Stimulated activated CD4-positive, alpha-beta T cell treated with anti-CD3 and anti-CD28 coated beads, Interleukin-1b, Interleukin-23, amount 100 ng/mL, for 48 hours (primary cell): ENCODE results near the gene ROCK1.

Experiments used
- DNase-seq: peaks from one replicate; pipeline ENCODE4 v3.0.0-alpha.2; 2020

ROCK1 gene

DNA sequence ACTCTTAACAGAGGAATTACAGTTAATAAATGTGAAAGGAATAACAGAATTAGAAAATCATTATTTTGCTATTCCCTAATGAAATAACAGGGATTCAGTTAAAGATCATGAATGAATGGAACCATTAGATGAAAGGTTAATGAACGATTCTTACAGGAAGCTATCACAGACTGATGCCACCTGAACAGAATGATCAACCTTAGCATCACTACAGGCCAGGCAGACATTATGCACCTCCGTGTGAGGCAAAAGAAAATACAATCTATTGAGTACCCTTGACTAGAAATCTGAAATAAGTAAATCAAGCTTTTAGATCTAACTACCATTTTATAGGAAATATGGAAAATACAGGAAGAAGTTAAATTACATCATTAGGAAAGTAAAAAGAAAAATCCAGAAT is 10.4 kb downstream of the ROCK1 start:
- DNase-seq, result no peak

DNA sequence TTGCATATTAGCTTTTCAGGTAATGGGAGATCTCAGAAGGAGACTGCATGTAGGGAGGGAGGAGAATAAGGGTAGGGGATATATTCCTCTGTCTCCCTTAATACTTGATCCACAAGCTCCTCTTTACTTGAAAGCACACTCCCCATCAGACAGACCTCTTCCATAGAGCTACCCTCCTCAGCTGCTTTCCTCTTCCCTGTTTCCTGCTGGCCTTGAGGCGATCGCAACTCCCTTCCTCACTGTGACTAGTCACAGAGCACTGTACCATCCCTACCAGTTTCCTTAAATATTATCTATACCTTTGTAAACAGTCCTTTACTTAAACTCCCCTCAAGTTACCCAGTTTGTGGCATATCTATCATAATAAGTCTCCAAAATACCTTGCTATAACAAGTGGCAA is 10.9 kb downstream of the ROCK1 start:
- DNase-seq, result no peak

DNA sequence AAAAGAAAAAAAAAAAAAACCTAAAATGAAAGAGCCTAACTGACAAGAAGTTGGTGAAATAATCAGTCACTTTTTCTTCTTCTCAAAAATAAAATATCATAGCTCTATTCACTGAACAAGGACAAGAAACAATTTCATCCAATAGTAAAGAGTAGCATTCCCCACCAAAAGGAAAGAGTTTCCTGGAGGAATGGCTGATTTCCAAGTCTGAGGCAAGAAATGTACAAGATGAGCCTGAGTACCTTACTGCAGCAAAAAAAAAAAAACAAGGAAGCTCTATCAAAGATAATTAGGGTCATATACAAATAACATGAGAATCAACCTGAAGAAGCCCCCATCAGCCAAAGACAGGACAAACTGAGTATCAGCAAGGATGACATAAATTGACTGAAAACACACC is 11.5 kb downstream of the ROCK1 start:
- DNase-seq, result no peak

DNA sequence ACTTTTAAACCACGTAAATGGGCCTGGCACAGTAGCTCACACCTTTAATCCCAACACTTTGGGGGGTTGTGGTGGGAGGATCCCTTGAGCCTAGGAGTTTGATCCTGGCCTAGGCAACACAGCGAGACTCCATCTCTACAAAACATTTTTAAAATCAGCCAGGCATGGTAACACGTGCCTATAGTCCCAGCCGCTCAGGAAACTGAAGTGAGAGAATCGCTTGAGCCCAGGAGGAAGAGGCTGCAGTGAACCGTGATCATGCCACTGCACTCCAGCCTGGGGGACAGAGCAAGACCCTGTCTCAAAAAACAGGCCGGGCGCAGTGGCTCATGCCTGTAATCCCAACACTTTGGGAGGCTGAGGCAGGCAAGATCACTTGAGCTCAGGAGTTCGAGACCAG is 12.2 kb downstream of the ROCK1 start:
- no peak for DNase-seq

DNA sequence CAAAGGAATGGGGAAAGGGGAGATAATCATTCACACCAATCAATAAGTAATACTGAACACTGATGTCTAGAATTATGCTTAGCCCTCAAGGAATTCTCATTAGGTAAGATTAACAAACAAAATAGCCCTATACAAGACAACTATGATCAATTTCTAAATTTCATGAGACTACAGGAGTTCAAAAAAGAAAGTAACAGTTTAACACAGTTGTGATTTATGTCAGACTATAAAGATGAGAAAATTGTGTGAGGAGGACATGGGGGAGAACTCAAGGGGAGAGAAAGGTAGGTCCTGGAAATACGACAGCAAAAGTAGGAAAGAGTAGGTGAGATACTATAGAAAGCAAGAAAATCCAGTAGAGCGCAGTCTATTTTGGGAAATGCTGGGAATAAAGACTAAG is 14.9 kb downstream of the ROCK1 start:
- DNase-seq, result no peak

DNA sequence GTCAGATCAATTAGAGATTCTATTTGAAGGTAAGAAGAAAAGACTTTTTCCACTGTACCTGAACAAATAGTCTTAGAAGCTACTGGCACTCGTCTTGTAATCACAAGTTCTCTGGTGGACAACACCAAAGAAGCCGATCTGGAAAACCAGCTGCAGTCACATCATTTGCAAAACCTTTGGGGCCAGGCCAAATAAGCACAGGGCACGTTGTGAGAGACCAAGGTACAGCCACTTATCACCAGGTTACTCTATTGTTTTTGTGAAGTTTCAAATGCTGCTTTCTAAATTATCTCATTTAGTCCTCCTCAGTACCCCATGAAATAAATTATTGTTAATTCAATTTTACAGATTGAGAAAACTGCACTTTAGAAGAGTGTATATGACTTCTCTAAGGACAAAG is 18.5 kb downstream of the ROCK1 start:
- DNase-seq, result no peak

DNA sequence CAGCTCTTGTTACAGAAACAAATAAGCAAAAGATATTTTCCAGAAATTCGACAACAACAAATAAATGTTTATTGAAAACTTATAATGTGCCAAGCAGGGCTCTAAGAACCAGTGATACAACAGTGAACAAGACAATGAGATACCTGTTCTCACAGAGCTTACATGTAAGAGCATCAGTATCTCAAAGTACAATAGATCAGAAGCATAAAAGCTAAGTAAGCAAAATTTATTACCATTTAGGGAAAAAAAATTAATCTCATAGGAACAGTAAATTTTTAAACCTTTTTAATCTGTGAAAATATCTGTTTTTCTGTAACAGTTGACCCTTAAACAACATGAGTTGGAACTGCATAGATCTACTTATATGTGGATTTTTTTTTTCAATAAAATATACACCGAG is 20.9 kb downstream of the ROCK1 start:
- DNase-seq, result no peak

DNA sequence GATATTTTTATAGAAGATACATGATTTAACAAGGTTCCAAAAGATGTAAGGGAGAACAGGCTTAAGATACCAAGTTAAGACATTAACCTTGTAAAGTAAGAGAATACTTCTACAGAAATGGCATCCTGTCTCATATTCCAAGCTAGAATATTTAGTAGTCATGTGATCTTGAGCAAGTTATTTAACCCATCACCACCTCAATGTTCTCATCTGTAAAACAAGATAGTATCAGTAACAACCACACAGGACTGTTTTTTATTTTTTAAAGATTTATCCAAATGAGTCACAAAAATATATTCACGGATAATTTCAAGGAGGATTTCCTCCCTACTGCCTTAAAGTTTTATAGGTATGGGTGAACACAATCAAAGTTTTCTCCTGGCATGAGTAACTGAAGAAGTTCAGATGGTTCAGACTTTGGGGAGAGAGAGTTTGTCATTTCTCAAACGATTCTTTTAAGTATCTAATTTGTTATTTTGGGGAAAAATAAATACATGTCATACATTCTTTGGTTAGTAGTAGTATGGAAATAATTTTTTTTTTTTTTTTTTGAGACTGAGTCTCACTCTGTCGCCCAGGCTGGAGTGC is 25.9 kb downstream of the ROCK1 start:
- no peak for DNase-seq

DNA sequence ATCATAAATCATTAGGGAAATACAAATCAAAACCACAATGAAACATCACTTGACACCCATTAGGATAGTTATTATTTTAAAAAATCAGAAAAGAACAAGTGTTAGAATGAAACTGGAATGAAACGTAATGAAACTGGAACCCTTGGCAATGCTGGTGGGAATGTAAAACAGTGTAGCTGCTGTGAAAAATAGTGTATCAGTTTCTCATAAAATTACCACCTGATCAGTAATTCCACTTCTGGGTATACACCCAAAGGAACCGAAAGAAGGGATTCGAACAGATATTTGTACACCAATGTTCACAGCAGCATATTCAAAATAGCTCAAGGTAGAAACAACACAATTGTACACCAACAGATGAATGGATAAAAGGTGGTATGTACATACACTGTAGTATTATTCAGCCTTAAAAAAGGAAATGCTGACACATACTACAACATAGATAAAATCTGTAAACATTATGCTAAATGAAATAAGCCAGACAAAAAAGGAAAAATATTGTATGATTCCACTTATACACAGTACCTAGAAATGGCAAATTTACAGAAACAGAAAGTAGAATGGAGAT is 27.0 kb downstream of the ROCK1 start:
- DNase-seq, result no peak

DNA sequence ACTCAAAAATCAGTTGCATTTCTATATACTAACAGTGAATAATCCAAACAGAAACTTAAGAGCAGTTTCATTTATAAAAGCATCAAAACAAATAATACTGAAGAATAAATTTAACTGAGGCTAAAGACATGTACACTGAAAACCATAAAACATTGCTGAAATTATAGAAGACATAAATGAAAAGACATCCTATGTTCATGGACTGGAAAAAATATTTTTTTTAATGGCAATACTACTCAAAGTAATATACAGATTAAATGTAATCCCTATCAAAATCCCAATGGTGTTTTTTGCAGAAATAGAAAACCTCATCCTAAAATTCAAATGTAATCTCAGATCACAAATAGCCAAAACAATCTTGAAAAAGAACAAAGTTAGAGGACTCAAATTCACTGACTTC is 28.6 kb downstream of the ROCK1 start:
- DNase-seq, result no peak

DNA sequence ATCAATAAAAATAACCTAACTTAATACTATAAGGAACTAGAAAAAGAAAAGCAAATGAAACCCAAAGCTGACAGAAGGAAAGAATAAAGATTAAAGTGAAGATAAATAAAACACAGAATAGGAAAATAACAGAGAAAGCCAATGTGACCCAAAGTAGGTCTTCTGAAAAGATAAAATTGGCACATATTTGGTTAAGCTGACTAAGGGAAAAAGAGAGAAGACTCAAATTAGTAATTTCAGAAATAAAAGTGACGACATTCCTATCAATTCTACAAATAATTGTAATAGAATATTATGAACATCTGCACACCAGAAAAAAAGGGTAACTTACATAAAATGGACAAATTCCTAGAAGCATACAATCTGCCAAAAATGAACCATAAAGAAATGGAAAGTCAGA is 30.2 kb downstream of the ROCK1 start:
- DNase-seq, result no peak

DNA sequence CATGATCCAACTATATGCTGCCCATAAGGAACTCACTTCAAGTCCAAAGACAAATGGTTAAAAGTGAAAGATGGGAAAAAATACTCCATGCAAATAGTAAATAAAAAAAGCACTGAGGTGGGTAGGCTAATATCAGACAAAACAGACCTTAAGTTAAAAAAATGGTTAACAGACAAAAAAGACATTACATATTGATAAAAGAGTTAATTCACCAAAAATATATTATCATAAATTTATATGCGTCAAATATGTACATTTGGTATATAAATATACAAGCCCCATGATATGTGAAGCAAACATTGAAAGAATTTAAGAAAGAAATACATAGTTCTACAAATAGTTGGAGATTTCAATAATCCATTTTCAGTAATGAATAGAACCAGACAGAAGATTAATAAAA is 31.0 kb downstream of the ROCK1 start:
- no peak for DNase-seq

DNA sequence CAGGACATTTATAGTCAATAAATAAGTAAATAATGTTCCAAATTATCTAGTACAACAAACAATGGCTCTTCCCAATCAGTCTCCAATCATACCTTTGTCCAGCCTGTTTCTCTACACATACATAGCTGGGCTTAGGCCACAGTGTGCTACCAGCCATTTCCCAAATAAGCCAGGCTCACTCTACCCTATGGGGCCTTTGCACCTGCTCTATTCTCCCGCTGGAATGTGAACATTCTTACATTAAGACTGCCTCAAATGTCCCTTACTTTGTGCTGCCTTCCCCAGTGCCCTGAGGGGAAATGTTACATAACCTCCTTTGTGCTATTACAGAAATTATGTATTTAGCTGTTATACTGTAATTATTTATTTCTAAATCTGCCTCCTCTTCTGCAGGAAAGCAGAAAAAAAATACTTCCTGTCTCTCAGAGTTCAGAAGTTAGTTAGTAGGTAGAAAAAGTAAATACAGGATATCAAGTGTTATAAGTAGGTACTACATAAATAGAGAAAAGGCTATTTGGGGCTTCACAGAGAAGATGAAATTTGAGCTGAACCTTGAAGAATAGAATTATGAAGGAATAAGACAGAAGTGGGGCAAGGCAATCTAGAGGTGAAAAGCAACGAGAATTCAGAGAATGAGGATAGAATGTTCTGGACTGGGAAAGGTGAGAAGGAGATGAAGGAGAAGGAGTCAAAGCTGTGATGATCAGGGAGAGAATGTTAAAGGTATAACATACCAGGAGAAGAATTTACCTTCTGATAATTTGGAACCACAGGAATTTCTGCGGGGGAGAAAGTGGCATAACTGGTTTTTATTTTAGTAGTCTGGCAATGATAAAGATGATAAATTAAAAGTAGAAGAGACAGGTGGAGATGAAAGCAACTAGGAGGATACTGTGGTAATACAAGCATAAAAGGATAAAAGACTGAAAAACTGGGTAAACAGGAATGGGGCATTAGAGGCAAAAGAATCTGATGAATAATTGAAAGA is 37.0 kb downstream of the ROCK1 start:
- no peak for DNase-seq

DNA sequence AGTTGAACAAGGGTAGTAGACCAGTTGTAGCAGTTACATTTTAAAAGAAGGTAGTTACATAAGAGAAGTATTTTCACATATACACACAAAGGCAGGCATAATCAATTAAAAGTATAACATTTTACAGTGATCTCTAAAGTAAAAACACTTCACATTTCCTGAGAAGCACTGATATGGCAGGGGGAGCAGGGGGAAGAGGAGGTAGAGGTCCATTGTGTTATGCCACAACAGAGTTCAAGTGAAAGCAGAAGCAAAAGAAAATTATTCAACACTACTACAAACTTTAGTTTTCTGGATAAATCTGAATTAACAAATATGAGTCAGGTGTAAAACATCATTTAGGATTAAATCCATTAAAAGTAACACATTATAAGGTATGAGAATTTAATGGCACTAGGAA is 38.4 kb downstream of the ROCK1 start:
- no peak for DNase-seq

DNA sequence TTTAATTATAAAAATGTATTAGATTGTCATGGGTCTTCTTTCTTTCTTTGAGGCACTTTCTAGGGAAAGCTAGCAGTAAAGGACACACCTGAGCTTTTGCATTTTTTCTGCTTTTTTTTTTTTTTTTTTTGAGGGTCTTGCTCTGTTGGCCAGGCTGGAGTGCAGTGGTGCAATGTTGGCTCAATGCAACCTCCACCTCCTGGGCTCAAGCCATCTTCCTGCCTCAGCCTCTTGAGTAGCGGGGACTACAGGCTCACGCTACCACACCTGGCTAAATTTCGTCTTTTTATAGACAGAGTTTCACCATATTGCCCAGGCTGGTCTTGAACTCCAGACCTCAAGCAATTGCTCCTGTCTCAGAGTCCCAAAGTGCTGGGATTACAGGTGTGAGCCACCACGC is 40.5 kb downstream of the ROCK1 start:
- DNase-seq, result no peak

DNA sequence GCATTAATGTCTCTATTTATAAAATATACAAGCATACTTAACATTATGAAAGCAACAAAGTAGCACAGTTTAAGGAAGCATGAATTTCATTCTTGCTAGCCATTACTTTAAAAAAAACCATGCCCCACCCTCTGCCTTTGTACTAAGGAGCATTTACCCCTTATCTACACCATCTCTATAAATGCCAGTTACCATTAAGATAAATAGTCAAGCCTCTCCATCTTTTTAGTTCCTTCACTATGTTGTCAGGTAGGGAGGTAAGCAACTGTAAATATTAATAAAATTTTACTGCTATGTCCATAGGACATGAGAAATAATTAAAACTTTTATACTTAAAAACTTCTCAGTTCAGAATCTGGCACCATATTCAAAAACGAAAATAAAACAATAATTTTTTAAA is 42.1 kb downstream of the ROCK1 start:
- DNase-seq, result no peak

DNA sequence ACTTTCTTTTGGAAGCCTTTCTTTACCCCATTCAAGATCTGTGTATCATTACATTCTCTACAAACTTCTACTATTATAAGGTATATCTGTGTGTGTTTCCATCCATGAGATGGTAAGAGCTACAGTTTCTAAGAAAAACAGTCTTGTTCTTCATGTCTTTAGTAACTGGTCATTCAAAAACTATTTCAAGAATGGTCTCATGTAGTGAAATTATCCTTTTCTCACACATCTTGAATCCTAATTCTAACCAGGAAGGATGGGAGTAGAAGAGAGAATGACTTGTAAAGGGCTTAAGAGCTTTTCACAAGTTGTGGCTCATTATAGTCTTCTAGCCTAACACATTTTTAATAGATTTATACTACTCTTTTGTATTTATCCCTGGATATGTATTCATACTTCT is 47.3 kb downstream of the ROCK1 start:
- no peak for DNase-seq

DNA sequence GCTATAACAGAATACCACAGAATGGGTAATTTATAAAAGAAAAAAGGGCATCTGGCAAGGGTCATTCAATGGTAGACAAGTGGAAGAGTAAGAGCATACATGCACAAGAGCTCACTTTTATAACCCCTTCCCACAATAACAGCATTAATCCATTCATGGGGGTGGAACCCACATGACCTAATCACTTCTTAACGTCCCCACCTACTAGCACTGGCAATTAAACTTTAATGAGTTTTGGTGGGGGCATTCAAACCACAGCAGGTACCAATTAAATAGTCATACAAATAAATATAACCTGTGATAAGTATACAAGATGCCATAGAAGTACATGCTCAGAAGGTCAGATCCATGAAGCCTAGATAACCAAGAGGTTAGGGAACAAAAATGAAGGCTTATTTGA is 48.6 kb downstream of the ROCK1 start:
- no peak for DNase-seq

DNA sequence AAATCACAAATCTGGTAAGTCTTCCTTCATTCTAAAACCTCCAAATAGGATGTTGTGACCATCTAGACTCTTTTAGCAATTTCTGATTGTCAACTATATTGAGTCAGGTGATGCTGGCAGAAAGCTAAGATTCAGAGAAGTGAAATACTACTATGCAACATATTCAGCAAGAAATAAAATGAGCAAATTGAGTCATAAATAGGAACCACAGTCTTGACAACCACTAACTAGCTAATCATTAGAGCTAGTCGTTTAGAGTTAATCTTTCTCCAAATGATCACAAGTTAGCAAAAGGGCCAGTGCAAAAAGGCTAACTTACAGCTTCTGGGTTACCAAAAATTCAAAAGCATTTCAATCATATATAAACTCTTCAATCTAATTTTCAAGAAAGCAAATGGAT is 54.5 kb downstream of the ROCK1 start:
- no peak for DNase-seq

DNA sequence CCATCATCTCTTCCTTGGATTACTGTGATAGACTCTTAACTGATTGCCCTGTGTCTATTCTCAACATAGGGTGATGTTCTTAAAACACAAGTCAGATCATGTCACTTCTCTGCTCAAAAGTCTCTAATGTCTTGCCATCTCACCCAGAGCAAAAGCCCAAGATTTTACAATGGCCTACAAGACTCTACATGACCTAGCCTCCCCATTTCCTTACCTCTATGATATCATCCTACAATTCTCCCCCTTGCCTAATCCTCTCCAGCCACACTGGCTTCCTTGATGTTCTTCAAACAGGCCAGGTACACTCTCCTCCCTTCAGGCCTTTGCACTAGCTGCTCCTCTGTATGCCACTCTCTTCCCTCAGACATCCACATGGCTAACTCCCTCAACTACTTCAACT is 55.1 kb downstream of the ROCK1 start:
- DNase-seq, result no peak

DNA sequence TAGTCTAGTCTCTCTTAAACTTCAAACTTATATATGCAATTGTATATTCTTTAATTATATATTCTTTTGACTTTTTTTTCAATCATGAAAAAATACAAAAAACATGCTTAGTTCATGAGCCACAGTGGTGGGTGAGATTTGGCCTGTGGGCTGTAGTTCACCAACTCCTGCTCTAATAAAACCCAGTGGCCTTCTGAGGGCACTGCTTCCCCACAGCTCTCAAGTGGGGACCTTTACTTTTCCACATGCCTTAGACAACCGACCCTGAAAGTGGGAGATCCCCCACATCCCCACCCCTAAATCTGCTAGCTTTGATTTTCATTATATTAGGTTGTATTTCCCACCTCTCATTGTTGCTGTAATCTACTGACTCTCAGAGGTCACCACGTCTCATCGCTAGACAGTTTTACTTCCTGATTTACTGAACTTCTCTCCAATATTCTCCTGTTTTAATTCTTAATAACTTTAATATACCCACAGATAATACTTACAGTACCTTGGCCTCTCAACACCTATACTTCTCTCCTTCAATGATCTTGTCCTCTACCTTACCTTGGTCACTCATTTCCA is 57.3 kb downstream of the ROCK1 start:
- no peak for DNase-seq

DNA sequence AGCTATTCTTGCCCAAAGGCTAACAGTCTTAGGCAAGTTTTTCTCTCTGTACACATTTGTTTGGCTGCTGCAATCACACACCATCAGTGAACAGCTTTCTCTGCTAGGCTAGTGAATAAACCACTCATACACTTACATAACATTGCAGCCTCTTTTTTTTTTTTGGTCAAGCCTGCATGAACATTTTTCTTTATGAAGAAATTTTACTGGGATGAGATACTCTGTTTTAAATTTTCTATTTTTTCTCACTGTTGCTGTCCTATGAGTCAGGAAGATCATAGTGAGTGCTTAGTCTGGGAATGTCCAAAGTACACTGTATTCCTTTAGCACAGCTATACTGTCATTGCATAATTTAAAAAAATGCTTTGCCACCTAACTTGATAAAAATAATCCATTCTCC is 58.5 kb downstream of the ROCK1 start:
- no peak for DNase-seq

DNA sequence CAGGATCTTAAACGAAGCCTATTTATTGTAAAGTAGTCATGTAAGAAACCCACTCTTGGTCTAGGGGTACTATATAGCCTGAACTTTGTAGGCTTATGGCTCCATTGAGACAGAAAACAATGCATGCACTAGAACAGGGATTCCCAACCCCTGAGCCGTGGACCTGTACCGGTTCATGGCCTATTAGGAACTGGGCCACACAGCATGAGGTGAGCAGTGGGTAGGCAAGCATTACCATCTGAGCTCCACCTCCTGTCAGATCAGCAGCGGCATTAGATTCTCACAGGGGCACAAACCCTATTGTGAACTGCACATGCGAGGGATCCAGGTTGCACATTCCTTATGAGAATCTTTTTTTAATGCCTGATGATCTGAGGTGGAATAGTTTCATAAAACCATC is 59.2 kb downstream of the ROCK1 start:
- DNase-seq, result no peak

DNA sequence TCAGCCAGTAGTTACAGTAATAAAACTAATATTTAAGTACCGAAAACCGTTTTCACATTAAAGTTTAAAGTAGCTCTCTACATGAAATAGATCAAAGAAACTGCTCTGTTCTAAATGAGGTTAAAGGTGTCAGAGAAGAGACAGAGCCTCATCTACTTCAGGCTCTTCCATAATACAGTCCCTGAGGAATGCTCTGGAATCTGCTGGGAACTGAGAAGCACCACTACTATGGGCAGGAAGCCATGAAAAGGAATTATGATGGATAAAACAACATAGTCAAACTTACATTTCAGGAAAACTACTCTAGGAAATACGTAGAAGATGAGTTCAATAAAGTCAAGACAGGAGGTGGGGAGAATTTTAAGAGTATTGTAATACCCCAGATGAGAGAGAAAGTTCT is 60.0 kb downstream of the ROCK1 start:
- no peak for DNase-seq
